ENCODE measurements around the gene TMEM44.

DNA sequence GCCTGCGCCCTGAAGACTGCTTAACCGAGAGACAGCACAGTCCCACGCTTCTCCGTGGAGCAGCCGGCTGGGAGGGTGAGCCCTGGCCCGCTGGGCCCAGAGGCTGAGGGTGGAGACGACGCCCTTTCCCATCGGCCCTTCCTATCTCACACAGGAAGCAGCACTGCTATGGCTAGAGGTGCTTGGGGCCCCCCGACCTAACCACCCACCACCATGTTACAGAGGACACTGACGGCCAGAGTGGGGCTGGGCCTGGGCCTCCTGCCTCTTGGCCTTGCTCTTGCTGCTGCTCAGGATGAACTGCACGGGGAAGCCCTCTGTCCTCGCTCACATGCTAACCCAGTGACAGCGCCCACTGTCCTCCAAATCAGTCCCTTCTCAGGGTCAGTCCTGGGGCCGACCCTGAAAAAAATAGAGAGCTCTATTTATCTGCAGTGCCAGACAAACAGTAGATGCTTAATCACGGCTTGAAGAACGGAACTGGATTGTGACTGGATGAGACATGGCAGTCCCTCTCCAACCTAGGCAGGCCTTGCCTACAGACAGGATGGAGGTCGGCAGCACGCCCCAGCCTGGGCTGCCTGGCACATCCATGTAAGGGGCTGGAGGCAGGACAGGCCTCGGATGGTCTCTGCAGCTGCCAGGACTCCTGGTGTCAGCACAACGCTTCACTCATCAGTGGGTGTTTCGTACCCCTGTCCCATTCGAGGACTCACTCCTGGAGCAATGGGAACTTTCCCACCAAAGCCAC, 14.2 kb downstream of the TMEM44 start:
- TF ChIP-seq SUZ12 (IDR thresholded peaks at IDR 0.05; ENCODE audit: extremely low read depth, insufficient read depth, insufficient read length) (no peak), YY1 (IDR thresholded peaks at IDR 0.05; ENCODE audit: insufficient read depth, insufficient read length) (no peak), ZNF274 (IDR thresholded peaks at IDR 0.05; ENCODE audit: low read depth, low read length) (no peak)
